Ascending aorta (tissue), 2 donors: ENCODE results near the gene SLC8B1. TPM values are rescaled to one million over a fixed set of nuclear protein-coding genes. Genes with fewer than 3 reads are reported as not detected.

Source experiments
- DNase-seq, 2 donors: peaks; one replicate each; pipeline ENCODE4 v3.0.0-alpha.2; 2019; ENCODE audit warnings: low spot score in 2 of 2
- H3K27ac ChIP-seq, 2 donors: fragments of 200-600 bp; sonication (generic); one replicate each; pipeline ENCODE4 v1.5.1; 2016 to 2017; ENCODE audit warnings: mild to moderate bottlenecking in 1 of 2
- H3K27me3 ChIP-seq: fragments of 200-600 bp; sonication (generic); one replicate; pipeline ENCODE4 v1.5.1; 2017
- H3K36me3 ChIP-seq, 2 donors: fragments of 200-600 bp; sonication (generic); one replicate each; pipeline ENCODE4 v1.5.1; 2016
- H3K4me1 ChIP-seq, 2 donors: fragments of 200-600 bp; sonication (generic); one replicate each; pipeline ENCODE4 v1.5.1; 2016 to 2017; ENCODE audit warnings: mild to moderate bottlenecking in 1 of 2
- H3K4me3 ChIP-seq, 2 donors: fragments of 200-600 bp; sonication (generic); one replicate each; pipeline ENCODE4 v1.5.1; 2016 to 2017; ENCODE audit warnings: mild to moderate bottlenecking in 1 of 2
- H3K9me3 ChIP-seq, 2 donors: fragments of 200-600 bp; sonication (generic); one replicate each; pipeline ENCODE4 v1.5.1; 2016
- CTCF ChIP-seq, 3 experiments: fragments of 200-600 bp in 2 of 3; fragments of 450-650 bp in 1 of 3; sonication (generic) in 2 of 3; IDR thresholded peaks; one replicate each; pipeline ENCODE4 v1.5.1; 2016 to 2019; ENCODE audit warnings: antibody characterized with exemption in 3 of 3, mild to moderate bottlenecking in 1 of 3, moderate library complexity in 1 of 3
- intact Hi-C: fragments of 100-400 bp; cut with DNase I; formaldehyde crosslinking; loops from one replicate; pipeline ENCODE4 v1.15.1; 2023
- total RNA-seq: library from RNA; depleted of rRNA; stranded (reverse); fragments of >200 nt; gene quantifications from one replicate; pipeline ENCODE4 v1.1.0, GENCODE V29; 2016

SLC8B1 gene
- total RNA-seq, 1 donor from 2014 or later, result 114 TPM

- peaks cover 84 to 96% of the 10 kb centered on the region in 2 donors for H3K36me3 ChIP-seq
- H3K27ac ChIP-seq, result no peak overlapping the region
- no peak overlapping the region for H3K4me3 ChIP-seq
- no peak for TF ChIP-seq CTCF (IDR thresholded peaks at IDR 0.05)
- intact Hi-C loops, result no loop called here
- no peaks in the 10 kb centered on the region for H3K4me1 ChIP-seq
- no peaks in the 10 kb centered on the region for H3K9me3 ChIP-seq
- DNase-seq, result no peak
- H3K27me3 ChIP-seq, result no peaks in the 10 kb centered on the region
These were observed 47.6 kb downstream of the SLC8B1 start for GRCh38 chr12:113287146-113287898.

DNA sequence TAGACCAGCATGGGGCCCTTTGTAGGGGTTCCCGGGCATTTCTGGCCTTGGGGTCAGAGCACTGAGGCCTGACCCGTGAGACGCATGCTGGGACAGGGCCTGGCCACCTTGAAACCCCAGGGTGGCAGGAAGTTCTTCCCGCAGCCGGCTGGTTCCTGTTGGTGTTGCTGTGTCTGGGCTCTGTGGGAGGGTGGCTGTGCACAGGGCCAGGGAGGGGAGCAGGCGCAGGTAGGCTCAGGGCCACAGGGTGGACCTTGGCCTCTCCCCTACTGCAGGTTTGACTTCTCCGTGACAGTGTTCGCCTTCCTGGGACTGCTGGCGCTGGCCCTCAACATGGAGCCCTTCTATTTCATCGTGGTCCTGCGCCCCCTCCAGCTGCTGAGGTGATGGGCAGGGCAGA, 48.2 kb downstream of the SLC8B1 start:
- Histone ChIP-seq H3K9me3 (no peaks in the 10 kb centered on the region), H3K27me3 (no peaks in the 10 kb centered on the region), H3K36me3 (peaks cover 80 to 90% of the 10 kb centered on the region in 2 donors), H3K4me1 (no peaks in the 10 kb centered on the region), H3K27ac (no peak overlapping the region), H3K4me3 (no peak overlapping the region)
- TF ChIP-seq CTCF (IDR thresholded peaks at IDR 0.05), result no peak
- intact Hi-C loops, result no loop called here
- no peak for DNase-seq

- Histone ChIP-seq H3K36me3 (peaks cover 74 to 89% of the 10 kb centered on the region in 2 donors), H3K4me3 (no peak overlapping the region), H3K4me1 (no peaks in the 10 kb centered on the region), H3K9me3 (no peaks in the 10 kb centered on the region), H3K27ac (no peak overlapping the region), H3K27me3 (no peaks in the 10 kb centered on the region)
- TF ChIP-seq CTCF (IDR thresholded peaks at IDR 0.05), result no peak
- intact Hi-C loops, result no loop called here
- no peak for DNase-seq
These were observed 49.0 kb downstream of the SLC8B1 start for GRCh38 chr12:113285679-113286610.

DNA sequence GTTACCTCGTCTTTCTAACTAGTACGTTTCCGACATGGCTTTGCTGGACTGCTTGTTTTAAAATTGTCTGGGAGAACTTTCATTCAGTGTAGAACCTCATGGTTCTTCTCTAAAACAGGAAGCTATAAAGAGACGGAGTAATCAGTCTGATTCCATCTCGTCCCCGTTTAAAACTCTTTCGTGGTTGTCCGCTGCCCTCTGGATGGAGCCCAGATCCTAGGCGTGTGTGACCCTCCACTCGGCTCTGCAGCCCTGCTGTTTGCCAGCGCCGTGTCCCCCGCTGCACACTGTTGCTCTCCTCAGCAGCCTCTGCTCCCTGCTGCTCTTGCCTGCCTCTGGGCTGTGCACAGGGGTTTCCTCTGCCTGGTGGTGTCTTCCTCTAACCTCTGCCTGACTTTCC, 50.2 kb downstream of the SLC8B1 start:
- no peak for TF ChIP-seq CTCF (IDR thresholded peaks at IDR 0.05)
- no peak overlapping the region for H3K27ac ChIP-seq
- no peak for DNase-seq
- H3K4me1 ChIP-seq, result no peaks in the 10 kb centered on the region
- H3K9me3 ChIP-seq, result no peaks in the 10 kb centered on the region
- peaks cover 74 to 87% of the 10 kb centered on the region in 2 donors for H3K36me3 ChIP-seq
- intact Hi-C loops, result no loop called here
- H3K4me3 ChIP-seq, result no peak overlapping the region
- no peaks in the 10 kb centered on the region for H3K27me3 ChIP-seq

DNA sequence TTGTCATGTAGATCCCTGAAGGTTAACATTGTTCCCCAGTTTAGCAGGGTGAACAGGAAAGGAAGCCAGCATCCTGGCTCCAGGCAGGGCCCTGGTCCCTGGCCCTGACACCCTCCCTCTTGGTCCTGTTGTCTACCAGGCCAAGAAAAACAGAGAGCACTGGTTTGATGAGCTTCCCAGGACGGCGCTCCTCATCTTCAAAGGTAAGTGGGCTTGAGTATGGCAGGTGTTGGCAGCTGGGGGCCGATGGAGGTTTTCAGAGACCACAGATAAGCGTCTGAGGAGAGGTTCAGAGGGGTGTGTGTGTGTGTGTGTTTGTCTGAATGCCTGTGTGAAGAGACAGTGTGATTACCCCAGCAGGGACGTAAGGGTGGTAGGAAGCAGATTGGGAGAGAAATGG, 56.3 kb downstream of the SLC8B1 start:
- Histone ChIP-seq H3K27ac (no peak overlapping the region), H3K27me3 (no peaks in the 10 kb centered on the region), H3K4me3 (no peak overlapping the region), H3K4me1 (peaks cover 0 to 3% of the 10 kb centered on the region in 2 donors), H3K36me3 (peaks cover 70 to 83% of the 10 kb centered on the region in 2 donors), H3K9me3 (no peaks in the 10 kb centered on the region)
- TF ChIP-seq CTCF (IDR thresholded peaks at IDR 0.05), result no peak
- intact Hi-C loops, result loop anchor here (10.0 kb wide), 1 partner anchor 184 kb away; no protein-coding TSS in a partner anchor
- no peak for DNase-seq
